GM21737 (cell line): Measurements from ENCODE around the gene GCSH.

Source experiments
- ATAC-seq: cut with Tn5 transposase; IDR thresholded peaks from one replicate; pipeline ENCODE4 v1.9.1; 2021; ENCODE audit warnings: mild to moderate bottlenecking, moderate library complexity; ENCODE audit not compliant: unreplicated experiment

GCSH gene

GRCh38 chr16:81105946-81106345 is 9.8 kb upstream of the GCSH start:
- ATAC-seq, result no peak

GRCh38 chr16:81101702-81102101 is 5.5 kb upstream of the GCSH start:
- ATAC-seq, result no peak

DNA sequence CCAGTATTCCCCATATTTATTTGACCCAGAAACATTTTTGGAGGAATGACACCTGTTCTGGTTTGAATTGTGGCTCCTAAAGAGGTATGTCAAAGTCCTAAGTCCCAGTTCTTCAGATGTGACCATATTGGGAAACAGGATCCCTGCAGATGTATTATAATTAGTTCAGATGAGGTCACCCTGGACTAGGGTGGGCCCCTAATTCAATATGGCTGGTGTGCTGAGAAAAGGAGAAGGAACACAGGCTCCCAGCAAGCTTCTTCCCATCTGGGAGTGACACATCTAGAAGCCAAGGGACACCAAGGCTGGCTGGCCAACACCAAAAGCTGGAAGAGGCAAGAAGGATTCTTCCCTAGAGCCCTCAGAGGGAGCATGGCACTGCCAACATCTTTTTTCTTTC is 3.8 kb upstream of the GCSH start:
- ATAC-seq, result no peak

GRCh38 chr16:81097230-81097629 is 1.0 kb upstream of the GCSH start:
- no peak for ATAC-seq

DNA sequence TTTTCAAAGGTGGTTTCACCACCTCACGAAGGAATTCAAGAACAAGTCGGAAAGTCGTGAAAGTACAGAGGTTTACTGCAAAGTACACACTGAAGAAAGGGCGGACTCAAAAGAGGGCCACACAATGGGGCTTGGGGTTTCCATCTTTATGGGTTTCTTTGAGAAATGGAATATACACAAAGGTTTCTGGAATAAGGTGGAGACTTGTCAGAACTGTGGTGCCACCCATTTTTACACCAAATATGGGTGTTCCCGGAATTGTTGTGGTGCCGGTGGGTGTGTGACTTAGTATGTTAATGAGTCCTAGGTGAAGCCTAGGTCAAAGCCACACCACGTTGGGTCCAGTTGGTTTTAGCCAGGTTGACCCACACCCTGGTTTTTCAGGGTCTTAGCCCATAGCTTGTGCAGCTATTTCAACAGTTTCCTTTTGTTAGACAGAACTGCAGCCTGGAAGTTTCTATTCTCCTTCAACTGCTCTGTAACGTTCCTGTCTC is 567 bp upstream of the GCSH start:
- no peak for ATAC-seq

DNA sequence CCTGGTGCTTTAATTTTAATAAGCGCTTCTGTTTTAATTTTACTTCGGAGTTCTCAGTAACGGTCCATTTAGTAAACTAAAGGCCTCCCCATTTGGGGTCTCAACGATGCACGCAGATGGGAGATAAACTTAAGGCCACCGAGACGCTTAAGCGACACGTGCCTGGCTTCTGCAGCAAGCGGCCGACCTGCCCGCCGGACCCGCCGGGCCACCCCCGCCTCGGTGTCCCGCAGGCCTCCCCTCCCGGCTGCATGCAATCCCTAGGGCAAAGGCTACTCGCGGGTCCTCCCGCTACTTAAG is 592 bp downstream of the GCSH start:
- ATAC-seq, result peak; percentile 13

DNA sequence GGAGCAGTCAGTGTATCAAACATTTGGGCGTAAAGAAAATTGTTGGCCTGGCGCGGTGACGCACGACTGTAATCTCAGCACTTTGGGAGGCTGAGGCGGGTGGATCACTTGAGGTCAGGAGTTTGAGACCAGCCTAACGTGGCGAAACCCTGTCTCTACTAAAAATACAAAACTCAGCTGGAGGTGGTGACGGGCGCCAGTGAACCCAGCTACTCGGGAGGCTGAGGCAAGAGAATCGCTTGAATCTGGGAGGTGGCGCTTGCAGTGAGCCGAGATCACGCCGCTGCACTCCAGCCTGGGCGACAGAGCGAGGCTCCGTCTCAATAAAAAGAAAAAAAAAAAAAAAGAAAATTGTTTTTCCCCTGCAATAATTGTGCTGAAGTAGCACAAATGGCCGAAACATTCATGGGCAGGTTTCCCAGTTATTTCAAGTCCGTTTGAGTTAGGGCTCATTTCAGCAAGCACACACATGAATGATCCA is 1.4 kb downstream of the GCSH start:
- ATAC-seq, result no peak

GRCh38 chr16:81088836-81089235 is 7.4 kb downstream of the GCSH start:
- ATAC-seq, result no peak

GRCh38 chr16:81081014-81081413 is 15.2 kb downstream of the GCSH start:
- no peak for ATAC-seq

- no peak for ATAC-seq
These were observed 16.0 kb downstream of the GCSH start for GRCh38 chr16:81080233-81080632.

DNA sequence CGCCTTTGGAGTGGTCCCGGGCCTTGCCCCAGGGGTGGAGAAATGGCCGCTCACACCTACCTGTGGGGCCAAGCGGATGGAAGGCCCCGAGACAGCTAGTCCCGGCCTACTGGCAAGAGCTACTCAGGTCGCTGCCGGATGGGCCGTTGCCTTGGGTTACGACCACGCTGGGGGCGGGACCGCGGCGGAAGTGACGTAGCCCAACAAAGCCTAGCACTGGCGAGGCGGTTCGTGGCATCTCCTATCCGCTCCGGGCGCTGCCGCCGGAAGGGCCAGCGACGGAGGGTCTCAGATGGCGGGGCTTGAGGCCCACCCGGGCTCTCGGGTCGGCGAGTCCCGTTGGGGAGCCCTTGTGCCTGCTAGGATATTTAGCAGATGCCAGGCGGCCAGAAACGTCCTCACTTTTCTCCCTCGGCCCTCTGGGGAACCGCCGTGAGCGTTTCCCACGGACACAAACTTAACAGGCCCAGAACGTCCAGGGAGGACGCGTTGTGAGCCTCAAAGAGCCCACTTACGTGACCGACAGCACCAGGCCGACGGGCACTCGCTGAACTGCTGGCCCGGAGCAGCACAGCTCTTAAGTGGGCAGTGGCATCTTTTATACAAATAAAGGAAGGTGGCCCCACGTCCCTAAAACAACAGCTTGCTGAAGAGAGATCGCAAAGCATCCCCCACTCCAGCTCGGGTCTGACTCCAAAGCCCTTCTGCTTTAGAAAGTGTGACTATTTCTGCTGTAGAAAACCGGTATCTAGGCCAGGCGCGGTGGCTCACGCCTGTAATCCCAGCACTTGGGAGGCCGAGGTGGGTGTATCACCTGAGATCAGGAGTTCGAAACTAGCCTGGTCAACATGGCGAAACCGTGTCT is 18.9 kb downstream of the GCSH start, which contains the start of gene C16orf46:
C16orf46 (minus strand) TSS at position 163 of the 865 bp plus-strand sequence. CDS start 13,283 bp downstream, outside the sequence.
- peak; percentile 97 for ATAC-seq

- peak; percentile 80 for ATAC-seq
These were observed 19.6 kb downstream of the GCSH start for GRCh38 chr16:81076566-81077075.

DNA sequence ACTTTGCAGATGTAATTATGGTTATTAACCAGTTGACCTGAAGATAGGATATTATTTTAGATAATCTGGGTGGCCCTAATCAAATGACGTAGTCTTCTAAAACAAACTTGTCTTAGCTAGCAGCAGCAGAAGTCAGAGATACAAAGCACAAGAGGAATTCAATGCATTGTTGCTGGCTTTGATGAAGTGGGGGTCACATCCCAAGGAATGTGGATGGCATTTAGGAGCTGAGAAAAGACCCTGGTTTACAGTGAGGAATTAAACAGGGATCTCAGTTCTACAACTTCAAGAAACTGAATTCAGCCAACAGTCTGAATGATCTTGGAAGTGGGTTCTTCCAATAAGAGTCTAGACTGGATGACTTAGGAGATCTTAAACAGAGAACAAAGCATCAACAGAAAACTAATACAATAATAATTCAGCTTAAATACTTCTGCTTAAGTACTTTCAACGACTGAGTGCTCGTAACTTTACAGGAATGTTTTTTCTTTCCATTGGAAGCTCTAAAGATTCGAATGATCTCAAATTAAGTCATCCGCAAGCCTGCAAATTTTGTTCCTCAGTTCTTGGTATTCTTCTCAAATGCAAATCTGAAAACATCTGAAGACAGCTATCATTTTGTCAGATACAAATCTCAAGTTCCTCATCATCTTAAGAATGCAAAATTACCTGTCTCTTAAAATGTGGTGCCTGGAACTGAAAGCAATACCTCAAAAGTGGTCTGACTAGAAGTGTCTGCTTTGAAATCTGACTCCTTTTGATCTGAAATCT is 22.4 kb downstream of the GCSH start:
- ATAC-seq, result no peak

GRCh38 chr16:81071805-81072204 is 24.4 kb downstream of the GCSH start:
- no peak for ATAC-seq

GRCh38 chr16:81070979-81071378 is 25.2 kb downstream of the GCSH start:
- ATAC-seq, result no peak

- ATAC-seq, result no peak
These were observed 27.1 kb downstream of the GCSH start for GRCh38 chr16:81069063-81069462.

GRCh38 chr16:81067166-81067565 is 29.0 kb downstream of the GCSH start:
- ATAC-seq, result no peak

GRCh38 chr16:81066681-81067080 is 29.5 kb downstream of the GCSH start:
- ATAC-seq, result no peak

DNA sequence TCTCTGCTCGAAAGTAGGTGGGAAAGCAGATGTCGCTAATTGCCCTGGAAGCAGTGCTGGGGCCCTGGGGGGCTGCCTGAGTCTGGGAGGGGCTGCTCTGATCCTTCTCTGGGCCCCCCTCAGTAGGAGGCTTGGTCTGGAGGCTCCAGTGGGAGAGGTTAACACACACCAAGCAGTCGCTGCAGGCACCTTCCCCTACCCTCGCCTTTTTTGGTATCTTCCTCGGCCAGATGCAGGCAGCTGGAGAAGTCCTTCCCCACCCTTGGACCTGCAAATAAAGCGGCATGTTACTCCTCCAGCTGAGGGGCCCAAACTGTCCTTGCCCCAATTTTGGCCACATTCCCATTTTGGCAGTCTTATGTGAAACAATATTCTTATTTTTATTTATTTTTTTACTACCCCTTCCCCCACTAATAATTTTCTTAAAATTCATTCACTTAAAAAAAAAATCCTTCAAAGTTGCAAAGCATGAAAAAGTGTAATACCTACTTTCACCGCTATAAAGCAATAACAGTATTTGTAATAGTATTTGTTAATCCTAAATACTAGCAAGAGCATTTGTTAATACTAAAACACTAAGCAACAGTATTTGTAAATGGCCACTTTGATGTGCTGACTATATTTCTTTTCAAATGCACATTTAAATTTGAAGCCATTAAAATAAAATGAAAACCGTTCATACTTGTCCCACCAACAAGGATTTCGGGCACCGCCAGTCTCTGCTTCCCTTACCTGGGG is 34.2 kb downstream of the GCSH start:
- no peak for ATAC-seq

- no peak for ATAC-seq
These were observed 34.9 kb downstream of the GCSH start for GRCh38 chr16:81061307-81061640.
